GM18499 (cell line): ENCODE data around the gene SLC2A9.

Source experiments
- ATAC-seq: cut with Tn5 transposase; IDR thresholded peaks from one replicate; pipeline ENCODE4 v1.9.1; 2021; ENCODE audit warnings: moderate number of reproducible peaks; ENCODE audit not compliant: insufficient read depth, unreplicated experiment

SLC2A9 gene

GRCh38 chr4:9933956-9934355 is 87.3 kb downstream of the SLC2A9 start:
- no peak for ATAC-seq

GRCh38 chr4:9933184-9933583 is 88.1 kb downstream of the SLC2A9 start:
- ATAC-seq = no peak

GRCh38 chr4:9932771-9933170 is 88.5 kb downstream of the SLC2A9 start:
- no peak for ATAC-seq

- ATAC-seq = no peak
Observed at GRCh38 chr4:9931146-9931545, 90.2 kb downstream of the SLC2A9 start.

- no peak for ATAC-seq
Observed at GRCh38 chr4:9929111-9929510, 92.2 kb downstream of the SLC2A9 start.

- no peak for ATAC-seq
Observed at GRCh38 chr4:9927341-9928007, 93.8 kb downstream of the SLC2A9 start.

GRCh38 chr4:9926586-9926985 is 94.7 kb downstream of the SLC2A9 start:
- no peak for ATAC-seq

- no peak for ATAC-seq
Observed at GRCh38 chr4:9925750-9926439, 95.4 kb downstream of the SLC2A9 start.

GRCh38 chr4:9924750-9925149 is 96.5 kb downstream of the SLC2A9 start:
- ATAC-seq = no peak

GRCh38 chr4:9923195-9923812 is 98.0 kb downstream of the SLC2A9 start:
- ATAC-seq = no peak

GRCh38 chr4:9921326-9921725 is 100.0 kb downstream of the SLC2A9 start:
- no peak for ATAC-seq

- ATAC-seq = no peak
Observed at GRCh38 chr4:9920029-9920428, 101.3 kb downstream of the SLC2A9 start.

- ATAC-seq = no peak
Observed at GRCh38 chr4:9919047-9919446, 102.2 kb downstream of the SLC2A9 start.

GRCh38 chr4:9918484-9918883 is 102.8 kb downstream of the SLC2A9 start:
- ATAC-seq = no peak

GRCh38 chr4:9916937-9917336 is 104.4 kb downstream of the SLC2A9 start:
- ATAC-seq = no peak

- ATAC-seq = no peak
Observed at GRCh38 chr4:9916346-9916745, 105.0 kb downstream of the SLC2A9 start.

GRCh38 chr4:9913846-9914245 is 107.5 kb downstream of the SLC2A9 start:
- ATAC-seq = no peak

- no peak for ATAC-seq
Observed at GRCh38 chr4:9906996-9907395, 114.3 kb downstream of the SLC2A9 start.

GRCh38 chr4:9904976-9905587 is 116.2 kb downstream of the SLC2A9 start:
- ATAC-seq = no peak

- ATAC-seq = no peak
Observed at GRCh38 chr4:9903317-9903716, 118.0 kb downstream of the SLC2A9 start.

- ATAC-seq = no peak
Observed at GRCh38 chr4:9901257-9901656, 120.0 kb downstream of the SLC2A9 start.
